GM19452 (cell line): ENCODE measurements around the gene NPAS3.

Experiments
- ATAC-seq: cut with Tn5 transposase; IDR thresholded peaks from one replicate; pipeline ENCODE4 v1.9.1; 2021; ENCODE audit not compliant: unreplicated experiment

Gene NPAS3

DNA sequence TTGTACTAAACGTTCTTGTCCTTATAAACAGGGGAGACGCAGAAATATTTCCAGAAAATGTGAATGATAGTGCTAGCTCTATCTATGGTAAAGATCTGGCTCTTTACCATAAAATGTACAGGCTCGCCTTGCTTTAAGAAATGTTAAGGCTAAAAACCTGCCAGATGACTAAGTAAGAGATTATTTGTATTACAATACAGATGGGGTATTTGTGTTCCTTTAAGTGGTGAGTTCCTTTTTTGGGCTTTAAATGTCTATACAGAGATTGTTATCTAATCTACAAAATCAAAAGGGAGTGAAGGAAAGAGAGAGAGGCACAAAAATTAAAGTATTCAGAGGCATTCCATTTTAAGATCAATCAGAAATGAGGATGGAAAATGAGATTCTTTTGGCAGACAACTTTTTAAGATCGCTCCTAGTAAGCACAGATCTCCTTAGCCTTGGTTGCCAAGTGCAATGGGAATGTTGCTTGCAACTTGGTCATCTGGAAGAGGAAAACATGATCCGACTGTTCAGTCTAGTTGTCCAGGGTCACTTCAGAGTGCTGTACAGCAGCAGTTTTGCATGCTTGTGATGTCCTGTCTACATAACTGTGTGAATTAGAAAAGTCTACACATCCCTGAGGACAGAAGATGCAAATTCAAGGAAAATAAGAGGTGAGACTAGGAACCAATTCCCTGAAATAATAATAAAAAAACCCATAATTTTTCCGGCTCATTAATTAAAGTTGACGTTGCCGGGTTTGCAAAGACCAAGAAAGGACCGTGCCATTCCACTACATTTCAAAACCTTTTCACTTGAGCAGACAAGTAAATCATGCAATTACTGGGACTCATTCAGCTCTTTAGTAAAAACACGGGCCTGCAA is 631.4 kb downstream of the NPAS3 start:
- ATAC-seq = no peak

DNA sequence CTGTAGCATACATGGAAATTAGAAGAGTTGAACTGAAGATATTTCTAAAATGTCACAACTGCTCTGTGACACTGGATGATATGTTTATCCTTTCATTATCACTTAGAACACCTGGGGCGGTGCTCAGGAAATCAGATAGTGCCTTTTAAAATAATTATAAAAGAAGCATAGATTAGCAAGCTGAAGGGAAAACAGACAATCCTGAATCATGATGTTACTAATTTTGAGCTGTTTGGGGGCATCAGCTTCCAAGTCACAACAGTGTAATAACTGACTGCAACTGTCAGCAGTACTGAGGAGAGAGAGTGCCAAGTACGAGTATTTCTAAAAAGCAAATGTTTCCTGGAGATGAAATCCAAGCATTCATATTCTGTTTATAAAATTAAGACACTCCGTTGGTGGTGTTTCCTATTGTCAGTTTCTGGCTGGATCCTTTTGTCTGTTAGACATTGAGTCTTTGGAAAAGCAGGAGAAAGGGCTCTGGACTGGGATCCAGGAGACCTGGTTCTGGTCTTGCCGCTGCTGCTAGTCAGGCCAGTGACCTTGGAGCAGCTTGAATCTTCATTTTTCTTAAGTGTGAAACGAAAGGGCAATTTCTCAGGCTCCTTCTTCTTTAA is 632.1 kb downstream of the NPAS3 start:
- no peak for ATAC-seq

- ATAC-seq = no peak
Observed at GRCh38 chr14:33573301-33573880, 634.7 kb downstream of the NPAS3 start.

- ATAC-seq = no peak
Observed at GRCh38 chr14:33576014-33576413, 637.3 kb downstream of the NPAS3 start.

DNA sequence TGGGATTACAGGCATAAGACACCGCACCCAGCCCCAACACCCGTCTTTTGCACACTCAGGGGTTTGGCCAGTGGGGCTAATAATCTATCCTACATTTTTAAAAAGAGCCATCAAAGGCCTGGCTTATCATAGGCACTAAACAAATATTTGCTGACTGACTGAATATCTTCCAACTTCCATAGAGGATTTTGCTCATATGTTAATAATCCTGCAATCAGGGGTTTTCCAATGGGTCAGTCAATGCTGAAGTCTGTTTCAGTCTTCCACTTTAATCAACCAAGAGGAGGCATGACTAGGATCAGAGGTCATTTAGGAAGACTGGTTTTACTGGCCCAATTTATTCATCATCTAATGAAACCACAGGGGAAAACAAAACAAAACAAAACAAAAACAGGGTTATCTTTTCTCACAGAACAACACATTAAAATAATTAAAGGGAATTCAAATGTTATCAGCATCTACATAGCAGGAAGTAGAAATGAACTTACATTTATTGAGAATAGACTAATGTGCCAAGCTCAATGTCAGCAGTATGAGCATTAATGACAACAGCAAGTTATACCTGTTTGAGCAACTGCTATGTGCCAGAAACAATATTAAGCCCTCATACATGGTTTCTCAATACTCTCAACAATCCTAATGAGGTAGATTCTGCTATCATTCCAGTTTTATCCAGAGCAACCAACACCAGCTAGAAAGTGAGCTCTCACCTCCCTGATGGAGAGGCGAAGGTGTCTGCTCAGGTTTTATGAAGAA is 640.0 kb downstream of the NPAS3 start:
- ATAC-seq = no peak

- ATAC-seq = no peak
Observed at GRCh38 chr14:33580231-33580749, 641.6 kb downstream of the NPAS3 start.

- ATAC-seq = no peak
Observed at GRCh38 chr14:33580841-33581240, 642.2 kb downstream of the NPAS3 start.

GRCh38 chr14:33584697-33585096 is 646.0 kb downstream of the NPAS3 start:
- no peak for ATAC-seq

- no peak for ATAC-seq
Observed at GRCh38 chr14:33586806-33587205, 648.1 kb downstream of the NPAS3 start.

GRCh38 chr14:33587791-33588190 is 649.1 kb downstream of the NPAS3 start:
- ATAC-seq = no peak

DNA sequence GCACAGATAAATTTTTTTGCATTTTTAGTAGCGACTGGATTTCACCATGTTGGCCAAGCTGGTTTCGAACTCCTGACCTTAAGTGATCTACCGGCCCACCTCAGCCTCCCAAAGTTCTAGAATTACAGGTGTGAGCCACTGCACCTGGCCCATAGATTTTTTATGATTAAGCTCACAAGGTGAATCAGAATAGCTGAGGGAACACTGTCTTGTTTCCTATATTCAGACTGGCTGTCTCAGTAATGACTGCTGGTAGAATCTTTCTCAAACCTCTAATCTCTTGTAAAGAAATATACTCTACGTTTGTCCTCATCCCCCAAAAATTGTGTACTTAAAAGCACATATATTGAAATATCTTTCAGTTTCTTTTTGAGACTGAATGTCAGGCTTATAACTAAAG is 650.1 kb downstream of the NPAS3 start:
- ATAC-seq = no peak

- ATAC-seq = no peak
Observed at GRCh38 chr14:33589334-33589733, 650.7 kb downstream of the NPAS3 start.

DNA sequence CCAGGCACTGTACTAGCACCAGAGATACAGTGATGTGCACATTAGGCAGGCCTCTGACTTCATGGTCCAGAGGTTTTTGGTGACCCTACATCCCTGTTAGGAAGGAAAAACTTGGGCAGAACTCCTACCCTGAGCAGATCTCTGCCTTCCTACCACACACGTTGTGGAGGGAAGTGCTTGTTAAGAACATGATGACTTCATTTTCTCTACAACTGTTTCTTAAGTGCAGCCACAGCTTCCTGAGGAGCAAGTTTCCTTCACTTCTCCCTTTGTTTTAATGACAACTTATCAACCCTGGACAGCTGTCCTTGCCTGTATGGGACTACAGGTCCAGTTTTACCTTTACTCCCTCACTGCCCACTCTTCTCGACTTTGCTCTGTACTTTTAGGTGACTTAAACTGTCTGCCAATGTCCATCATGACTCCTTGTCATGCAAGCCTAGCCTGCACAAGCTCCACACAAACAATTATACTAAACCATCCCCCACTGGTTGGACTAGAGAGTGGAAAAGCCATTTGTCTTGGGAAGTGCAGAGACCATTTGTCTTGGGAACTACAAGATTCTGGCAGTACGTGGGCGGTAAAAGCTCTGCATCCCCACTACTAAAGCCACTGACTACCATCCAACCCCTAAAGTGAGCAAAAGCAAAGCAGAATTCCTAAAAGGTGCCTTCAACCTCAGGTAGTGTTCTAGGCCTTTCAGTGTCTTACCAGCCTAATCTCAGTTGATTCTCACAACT is 652.4 kb downstream of the NPAS3 start:
- no peak for ATAC-seq

GRCh38 chr14:33592297-33592696 is 653.6 kb downstream of the NPAS3 start:
- no peak for ATAC-seq

- ATAC-seq = no peak
Observed at GRCh38 chr14:33596211-33597080, 657.8 kb downstream of the NPAS3 start.

DNA sequence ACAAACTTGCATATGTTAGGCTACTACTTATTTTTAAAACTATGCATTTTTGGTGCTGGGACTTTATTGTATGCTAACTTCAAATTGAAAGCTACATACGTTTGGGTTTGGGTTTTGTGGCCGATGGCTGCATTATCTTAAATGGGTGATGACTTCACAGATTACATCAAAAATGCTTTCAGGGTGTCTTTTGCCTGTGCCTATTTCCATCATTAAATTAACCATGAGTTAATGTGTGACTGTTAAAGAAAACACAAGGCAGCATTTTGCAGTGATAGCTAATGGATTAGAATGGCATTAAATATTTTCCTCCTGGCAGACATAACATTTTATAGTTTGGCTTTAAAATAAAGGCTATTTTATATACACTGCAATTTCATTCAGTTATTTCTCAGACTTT is 659.9 kb downstream of the NPAS3 start:
- no peak for ATAC-seq

- ATAC-seq = no peak
Observed at GRCh38 chr14:33602396-33602795, 663.7 kb downstream of the NPAS3 start.

GRCh38 chr14:33606591-33606990 is 667.9 kb downstream of the NPAS3 start:
- no peak for ATAC-seq

GRCh38 chr14:33609582-33609981 is 670.9 kb downstream of the NPAS3 start:
- ATAC-seq = no peak

- no peak for ATAC-seq
Observed at GRCh38 chr14:33610121-33610520, 671.4 kb downstream of the NPAS3 start.
